GM12872 (cell line): Measurements from ENCODE around the gene ITGA11.

ENCODE experiments used
- CTCF ChIP-seq: IDR thresholded peaks from 3 replicates; pipeline ENCODE4 v1.5.1; 2011; ENCODE audit warnings: low read depth, mild to moderate bottlenecking, low read length, moderate library complexity; ENCODE audit not compliant: insufficient read depth

ITGA11 gene

GRCh38 chr15:68475449-68475848 is 43.5 kb upstream of the ITGA11 start:
- TF ChIP-seq CTCF = no peak

GRCh38 chr15:68471541-68471940 is 39.6 kb upstream of the ITGA11 start:
- no peak for TF ChIP-seq CTCF

- TF ChIP-seq CTCF = no peak
Observed at GRCh38 chr15:68470976-68471375, 39.0 kb upstream of the ITGA11 start.

GRCh38 chr15:68470049-68470742 is 38.2 kb upstream of the ITGA11 start:
- no peak for TF ChIP-seq CTCF

- no peak for TF ChIP-seq CTCF
Observed at GRCh38 chr15:68469162-68470048, 37.4 kb upstream of the ITGA11 start.

GRCh38 chr15:68466876-68467275 is 34.9 kb upstream of the ITGA11 start:
- no peak for TF ChIP-seq CTCF

GRCh38 chr15:68465861-68466560 is 34.0 kb upstream of the ITGA11 start:
- no peak for TF ChIP-seq CTCF
